Liver (tissue), 6 donors: ENCODE measurements around the gene CCDC91. TPM values are rescaled to one million over a fixed set of nuclear protein-coding genes. Genes with fewer than 3 reads are reported as not detected.

Experiments used
- FOXA1 ChIP-seq: IDR thresholded peaks from 2 replicates; pipeline ENCODE4 v1.6.1; 2016; ENCODE audit warnings: antibody characterized with exemption
- JUND ChIP-seq, 2 donors: IDR thresholded peaks; 2 replicates each; pipeline ENCODE4 v1.6.1; 2016; ENCODE audit warnings: antibody characterized with exemption in 2 of 2
- NR2F2 ChIP-seq: IDR thresholded peaks from 2 replicates; pipeline ENCODE4 v1.6.1; 2016; ENCODE audit warnings: antibody characterized with exemption
- RAD21 ChIP-seq, 2 donors: IDR thresholded peaks; 2 replicates each; pipeline ENCODE4 v1.6.1; 2016; ENCODE audit warnings: antibody characterized with exemption in 2 of 2, mild to moderate bottlenecking in 2 of 2
- RXRA ChIP-seq, 2 donors: IDR thresholded peaks; 2 replicates each; pipeline ENCODE4 v1.6.1; 2017 to 2018; ENCODE audit warnings: antibody characterized with exemption in 2 of 2, mild to moderate bottlenecking in 1 of 2
- polyA plus RNA-seq, 2 donors: library from polyadenylated mRNA; stranded (reverse) in 1 of 2; unstranded in 1 of 2; fragments of 200-250 nt in 1 of 2; fragments of >200 nt in 1 of 2; fragmentation: Nextera tagmentation in 1 of 2; extraction: Ambion mirVana in 1 of 2; gene quantifications; one replicate each; pipeline versions ENCODE4 v1.2.1 to v1.2.3, GENCODE V29; 2013 to 2015
- small RNA-seq: library from RNA; depleted of rRNA; stranded (forward); fragments of <200 nt; gene quantifications from one replicate; pipeline ENCODE3, GENCODE V24; 2014
- total RNA-seq, 2 donors: library from RNA; depleted of rRNA; stranded (reverse); fragments of >200 nt; gene quantifications; one replicate each; pipeline ENCODE4 v1.2.3, GENCODE V29; 2014
- TF ChIP-seq, protein P1 (sequence below): fragments of 150-350 bp; IDR thresholded peaks from 2 replicates; pipeline ENCODE4 v1.5.1; 2017; ENCODE audit warnings: improper control_type of control experiment, low read depth, low read length; ENCODE audit not compliant: missing input control
- TF ChIP-seq, protein P2 (sequence below): IDR thresholded peaks from 2 replicates; pipeline ENCODE4 v1.6.1; 2016; ENCODE audit warnings: antibody characterized with exemption
- donor health status: healthy.
- donor health status: healthy.
- donor health status: healthy.

The CCDC91 gene
- total and polyA plus RNA-seq, 4 donors, result 8.4 to 29.0 (median 15.1) TPM

DNA sequence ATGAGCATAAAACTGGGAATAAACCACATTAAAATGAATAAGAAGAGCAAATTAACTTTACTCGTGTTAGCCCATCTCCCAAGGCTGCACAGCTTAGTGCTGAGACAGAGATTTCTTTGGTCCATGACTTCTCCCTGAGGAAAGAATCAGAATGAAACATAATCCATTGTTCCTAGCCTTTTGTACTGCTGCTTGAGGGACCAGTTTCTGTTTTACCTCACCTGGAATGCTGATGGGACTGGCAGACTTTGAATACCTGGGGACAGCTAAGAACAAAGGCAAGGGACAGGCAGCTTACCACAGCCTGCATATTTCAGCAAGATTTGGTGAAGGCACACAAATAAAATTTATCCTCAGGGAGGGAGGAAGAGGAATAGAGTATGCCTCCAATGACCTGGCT, 401.6 kb downstream of the CCDC91 start (continued):
- TF ChIP-seq, protein P1, sequence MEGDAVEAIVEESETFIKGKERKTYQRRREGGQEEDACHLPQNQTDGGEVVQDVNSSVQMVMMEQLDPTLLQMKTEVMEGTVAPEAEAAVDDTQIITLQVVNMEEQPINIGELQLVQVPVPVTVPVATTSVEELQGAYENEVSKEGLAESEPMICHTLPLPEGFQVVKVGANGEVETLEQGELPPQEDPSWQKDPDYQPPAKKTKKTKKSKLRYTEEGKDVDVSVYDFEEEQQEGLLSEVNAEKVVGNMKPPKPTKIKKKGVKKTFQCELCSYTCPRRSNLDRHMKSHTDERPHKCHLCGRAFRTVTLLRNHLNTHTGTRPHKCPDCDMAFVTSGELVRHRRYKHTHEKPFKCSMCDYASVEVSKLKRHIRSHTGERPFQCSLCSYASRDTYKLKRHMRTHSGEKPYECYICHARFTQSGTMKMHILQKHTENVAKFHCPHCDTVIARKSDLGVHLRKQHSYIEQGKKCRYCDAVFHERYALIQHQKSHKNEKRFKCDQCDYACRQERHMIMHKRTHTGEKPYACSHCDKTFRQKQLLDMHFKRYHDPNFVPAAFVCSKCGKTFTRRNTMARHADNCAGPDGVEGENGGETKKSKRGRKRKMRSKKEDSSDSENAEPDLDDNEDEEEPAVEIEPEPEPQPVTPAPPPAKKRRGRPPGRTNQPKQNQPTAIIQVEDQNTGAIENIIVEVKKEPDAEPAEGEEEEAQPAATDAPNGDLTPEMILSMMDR, result no peak
- no peak for TF ChIP-seq JUND (IDR thresholded peaks at IDR 0.05)
- no peak for TF ChIP-seq FOXA1
- TF ChIP-seq, protein P2, sequence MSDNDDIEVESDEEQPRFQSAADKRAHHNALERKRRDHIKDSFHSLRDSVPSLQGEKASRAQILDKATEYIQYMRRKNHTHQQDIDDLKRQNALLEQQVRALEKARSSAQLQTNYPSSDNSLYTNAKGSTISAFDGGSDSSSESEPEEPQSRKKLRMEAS, result no peak
- no peak for TF ChIP-seq RXRA (IDR thresholded peaks at IDR 0.05)
- TF ChIP-seq RAD21 (IDR thresholded peaks at IDR 0.05), result no peak
- TF ChIP-seq NR2F2, result no peak

Small RNA genes within 50 kb of the gene (small RNA-seq; reads per million reads assigned to genes)
- gene RNA5SP355 (0.18 reads per million), gene RNU4-54P (not detected)

Other genes starting within 250 kb of the CCDC91 start
- gene PTHLH, start 217.7 kb upstream of the CCDC91 start, total RNA-seq, result not detected
- gene PTHLH, start 217.7 kb upstream of the CCDC91 start, polyA plus RNA-seq, result not detected